ENCODE results near the gene PDE4D. TPM values are rescaled to one million over a fixed set of nuclear protein-coding genes. Genes with fewer than 3 reads are reported as not detected.

Gene PDE4D
- total RNA-seq, 1 experiment from 2014 or later, result 2.1 TPM

DNA sequence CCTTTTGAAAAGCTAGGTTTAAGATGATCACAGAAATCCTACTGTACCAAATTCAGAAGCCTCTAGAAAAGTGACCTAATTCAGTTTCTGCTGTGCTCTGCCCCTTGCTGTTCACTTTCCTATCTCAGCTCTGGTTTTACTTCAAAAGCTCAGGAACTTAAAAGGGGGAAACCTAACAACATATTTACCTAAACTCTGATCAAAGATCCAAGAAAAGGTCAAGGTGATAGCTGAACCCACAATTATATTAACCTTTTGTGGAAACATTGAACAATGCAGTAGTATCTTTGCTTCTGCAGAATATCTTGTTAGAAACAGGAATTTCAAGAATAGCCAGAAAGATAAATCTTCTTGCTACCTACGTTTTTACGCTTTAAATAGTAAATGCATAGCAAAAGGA, 568.5 kb downstream of the PDE4D start:
- no peak overlapping the region for H3K4me2 ChIP-seq (ENCODE audit: insufficient read depth, insufficient read length, low read length)
- no peak overlapping the region for H3K27ac ChIP-seq (ENCODE audit: insufficient read length, low read depth, low read length)
- no peak overlapping the region for H2BK12ac ChIP-seq (ENCODE audit: insufficient read length, low read depth, low read length)
- no peak overlapping the region for H3K14ac ChIP-seq (ENCODE audit: insufficient read depth, low read length)
- no peak overlapping the region for H3K4ac ChIP-seq (ENCODE audit: low read depth, low read length)
- H3K23me2 ChIP-seq (ENCODE audit: insufficient read length, low read depth, low read length, poor library complexity, severe bottlenecking), result no peaks in the 10 kb centered on the region
- no peaks in the 10 kb centered on the region for H3K79me2 ChIP-seq (ENCODE audit: insufficient read depth, low read length)
- no peak overlapping the region for H2AK5ac ChIP-seq (ENCODE audit: insufficient read length, low read length)
- no peak overlapping the region for H4K5ac ChIP-seq (ENCODE audit: insufficient read length, low read depth, low read length)
- no peak overlapping the region for H3K56ac ChIP-seq (ENCODE audit: insufficient read length, low read depth, low read length)
- H3T11ph ChIP-seq (ENCODE audit: low read length), result no peak overlapping the region
- no peaks in the 10 kb centered on the region for H3K9me3 Mint-ChIP-seq
- H3K36me3 Mint-ChIP-seq (ENCODE audit: insufficient read depth in 1 of 3, low read depth in 3 of 3), result no peaks in the 10 kb centered on the region
- H3K27ac Mint-ChIP-seq, result no peak overlapping the region
- H4K91ac ChIP-seq (ENCODE audit: insufficient read length, low read depth, low read length), result no peak overlapping the region
- no peak overlapping the region for H4K8ac ChIP-seq (replicated peaks; ENCODE audit: insufficient read length, low read depth, low read length)
- no peak overlapping the region for H3K18ac ChIP-seq (ENCODE audit: insufficient read length, low read depth, low read length)
- no peak overlapping the region for H2BK15ac ChIP-seq (ENCODE audit: low read depth, low read length)
- H3K4me3 Mint-ChIP-seq, result no peak overlapping the region
- no peak for DNase-seq
- no peaks in the 10 kb centered on the region for H3K27me3 Mint-ChIP-seq (ENCODE audit: low read depth)
- H3K4me1 Mint-ChIP-seq, result no peaks in the 10 kb centered on the region
- no peak overlapping the region for H3K23ac ChIP-seq (ENCODE audit: insufficient read length, low read depth, low read length)
- H3K9me3 ChIP-seq (ENCODE audit: control insufficient read depth, low read depth, low read length), result no peaks in the 10 kb centered on the region
- no peaks in the 10 kb centered on the region for H3K79me1 ChIP-seq (ENCODE audit: insufficient read depth, low read depth, low read length, poor library complexity, severe bottlenecking)
- H4K20me1 ChIP-seq (ENCODE audit: control insufficient read depth, insufficient read depth, insufficient read length), result no peaks in the 10 kb centered on the region
- no peak overlapping the region for H2BK120ac ChIP-seq (ENCODE audit: low read depth, low read length, poor library complexity, severe bottlenecking)
- no peaks in the 10 kb centered on the region for H3K4me1 ChIP-seq (ENCODE audit: insufficient read depth, low read length)
- H3K9ac ChIP-seq (ENCODE audit: extremely low read depth, insufficient read length, low read length), result no peak overlapping the region
- no CpG with 5 or more reads among the region's 2 CpGs for WGBS (ENCODE audit: extremely low coverage, insufficient read length, low lambda C conversion rate)
- H3K27me3 ChIP-seq (ENCODE audit: insufficient read depth, low read length), result no peaks in the 10 kb centered on the region
- TF ChIP-seq, protein P1, sequence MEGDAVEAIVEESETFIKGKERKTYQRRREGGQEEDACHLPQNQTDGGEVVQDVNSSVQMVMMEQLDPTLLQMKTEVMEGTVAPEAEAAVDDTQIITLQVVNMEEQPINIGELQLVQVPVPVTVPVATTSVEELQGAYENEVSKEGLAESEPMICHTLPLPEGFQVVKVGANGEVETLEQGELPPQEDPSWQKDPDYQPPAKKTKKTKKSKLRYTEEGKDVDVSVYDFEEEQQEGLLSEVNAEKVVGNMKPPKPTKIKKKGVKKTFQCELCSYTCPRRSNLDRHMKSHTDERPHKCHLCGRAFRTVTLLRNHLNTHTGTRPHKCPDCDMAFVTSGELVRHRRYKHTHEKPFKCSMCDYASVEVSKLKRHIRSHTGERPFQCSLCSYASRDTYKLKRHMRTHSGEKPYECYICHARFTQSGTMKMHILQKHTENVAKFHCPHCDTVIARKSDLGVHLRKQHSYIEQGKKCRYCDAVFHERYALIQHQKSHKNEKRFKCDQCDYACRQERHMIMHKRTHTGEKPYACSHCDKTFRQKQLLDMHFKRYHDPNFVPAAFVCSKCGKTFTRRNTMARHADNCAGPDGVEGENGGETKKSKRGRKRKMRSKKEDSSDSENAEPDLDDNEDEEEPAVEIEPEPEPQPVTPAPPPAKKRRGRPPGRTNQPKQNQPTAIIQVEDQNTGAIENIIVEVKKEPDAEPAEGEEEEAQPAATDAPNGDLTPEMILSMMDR (conservative IDR thresholded peaks at IDR 0.05), result no peak
- H2BK20ac ChIP-seq (ENCODE audit: low read depth, low read length, poor library complexity, severe bottlenecking), result no peak overlapping the region
- H2BK5ac ChIP-seq (ENCODE audit: insufficient read length, low read length), result no peak overlapping the region
- H2AFZ ChIP-seq (ENCODE audit: low read length), result no peak overlapping the region
